Common myeloid progenitor, CD34-positive (primary cell): ENCODE results near the gene REXO2. TPM values are rescaled to one million over a fixed set of nuclear protein-coding genes. Genes with fewer than 3 reads are reported as not detected.

Source experiments
- CTCF ChIA-PET: fragments of 350-600 bp; sonication (Branson Sonifier 250); formaldehyde crosslinking; loops from one replicate; lab custom pipeline; 2021; ENCODE audit warnings: antibody characterized with exemption; lab: Charles Lee
- POLR2A ChIA-PET: fragments of 350-600 bp; sonication (Branson Sonifier 250); formaldehyde crosslinking; loops from one replicate; lab custom pipeline; 2021; ENCODE audit warnings: antibody characterized with exemption; lab: Charles Lee
- DNase-seq, 3 donors: peaks; one replicate each; pipeline versions ENCODE4 v3.0.0 to v3.0.0-alpha.2; 2013
- H3K27ac ChIP-seq, 2 experiments: 1 replicate in 1 of 2; 2 replicates in 1 of 2; pipeline ENCODE4 v1.7.0; 2013; ENCODE audit warnings: inconsistent platforms in 2 of 2, low read length in 2 of 2, mild to moderate bottlenecking in 2 of 2, low read depth in 1 of 2, moderate library complexity in 1 of 2; ENCODE audit not compliant: severe bottlenecking in 2 of 2, insufficient read depth in 1 of 2, poor library complexity in 1 of 2
- H3K27me3 ChIP-seq, 5 experiments: replicated peaks in 2 of 5; 1 replicate in 3 of 5; 2 replicates in 2 of 5; pipeline versions ENCODE4 v1.6.1 to v1.7.0; 2013; ENCODE audit warnings: low read length in 4 of 5, mild to moderate bottlenecking in 2 of 5, moderate library complexity in 2 of 5, inconsistent platforms in 1 of 5; ENCODE audit not compliant: insufficient read depth in 5 of 5, control insufficient read depth in 4 of 5
- H3K36me3 ChIP-seq, 4 experiments: 1 replicate in 2 of 4; 2 replicates in 2 of 4; pipeline versions ENCODE4 v1.6.1 to v1.7.0; 2013; ENCODE audit warnings: low read length in 3 of 4, control low read depth in 1 of 4, mild to moderate bottlenecking in 1 of 4; ENCODE audit not compliant: control insufficient read depth in 4 of 4, insufficient read depth in 4 of 4
- H3K4me1 ChIP-seq, 4 experiments: 1 replicate in 3 of 4; 2 replicates in 1 of 4; pipeline versions ENCODE4 v1.6.1 to v1.7.1; 2013; ENCODE audit warnings: low read length in 3 of 4, mild to moderate bottlenecking in 3 of 4, control low read depth in 1 of 4, inconsistent platforms in 1 of 4, moderate library complexity in 1 of 4; ENCODE audit not compliant: control insufficient read depth in 4 of 4, insufficient read depth in 4 of 4; ENCODE audit errors: control extremely low read depth in 1 of 4
- H3K4me3 ChIP-seq, 7 experiments: 1 replicate in 4 of 7; 2 replicates in 3 of 7; pipeline versions ENCODE4 v1.5.1 to v1.7.0; 2013; ENCODE audit warnings: mild to moderate bottlenecking in 7 of 7, low read length in 6 of 7, moderate library complexity in 6 of 7, inconsistent platforms in 2 of 7, low read depth in 2 of 7, control low read depth in 1 of 7; ENCODE audit not compliant: insufficient read depth in 4 of 7, control insufficient read depth in 1 of 7; ENCODE audit errors: extremely low read depth in 1 of 7
- H3K9me3 ChIP-seq, 5 experiments: 1 replicate in 4 of 5; 2 replicates in 1 of 5; pipeline versions ENCODE4 v1.6.1 to v1.7.1; 2013; ENCODE audit warnings: low read length in 4 of 5, mild to moderate bottlenecking in 2 of 5, inconsistent platforms in 1 of 5, low read depth in 1 of 5, moderate library complexity in 1 of 5; ENCODE audit not compliant: control insufficient read depth in 4 of 5, insufficient read depth in 2 of 5; ENCODE audit errors: control extremely low read depth in 1 of 5
- WGBS: methylation state at CpG from one replicate; pipeline ENCODE4 v1.1.5; 2013; ENCODE audit not compliant: insufficient coverage; 5-methylcytosine and 5-hydroxymethylcytosine counted together
- polyA plus RNA-seq: library from polyadenylated mRNA; unstranded; fragments of 120-200 nt; gene quantifications from one replicate; pipeline ENCODE4 v1.2.1, GENCODE V29; 2013

REXO2 gene
- 106 TPM for polyA plus RNA-seq

GRCh38 chr11:114439229-114440120 is at the start of gene REXO2:
TSS of gene REXO2 (plus strand) at chr11:114439467. CDS start at chr11:114439529, 62 bp downstream.
- peaks cover 0 to 9% (median 4%) of the 10 kb centered on the region in 4 experiments for H3K36me3 ChIP-seq
- H3K4me1 ChIP-seq = peaks cover 6 to 21% (median 15%) of the 10 kb centered on the region in 4 experiments
- H3K27ac ChIP-seq = peak within 1 kb of the TSS; percentile 19 to 82
- peak within 1 kb of the TSS; percentile 87 to 99 (median 97) for H3K4me3 ChIP-seq
- DNase-seq = peak; percentile 96 to 98 (median 97)
- no peaks in the 10 kb centered on the region for H3K9me3 ChIP-seq
- CTCF ChIA-PET = interaction anchor here (0.9 kb wide), 1 partner anchor 40 kb away, joined by 3 read pairs; no protein-coding TSS in a partner anchor
- POLR2A ChIA-PET = no interaction called here
- 0% methylated on average over 55 of the region's 64 CpGs for WGBS
- no peaks in the 10 kb centered on the region for H3K27me3 ChIP-seq

GRCh38 chr11:114392735-114393667 is 46.3 kb upstream of the REXO2 start:
- no peak for DNase-seq
- Histone ChIP-seq H3K27me3 (peaks cover 0 to 3% (median 0%) of the 10 kb centered on the region in 5 experiments), H3K9me3 (no peaks in the 10 kb centered on the region), H3K27ac (no peak overlapping the region), H3K36me3 (no peaks in the 10 kb centered on the region), H3K4me3 (no peak overlapping the region), H3K4me1 (peaks cover 2 to 10% (median 3%) of the 10 kb centered on the region in 4 experiments)
- 100% methylated on average over 1 of the region's 4 CpGs for WGBS
- ChIA-PET POLR2A (no interaction called here), CTCF (interaction anchor here (1.0 to 2.0 kb wide), 3 partner anchors 12 to 41 kb away, joined by 3 to 5 read pairs (median 4); no protein-coding TSS in a partner anchor)

GRCh38 chr11:114395736-114396135 is 43.5 kb upstream of the REXO2 start:
- peaks cover 11 to 30% (median 15%) of the 10 kb centered on the region in 4 experiments for H3K4me1 ChIP-seq
- peaks cover 0 to 3% (median 0%) of the 10 kb centered on the region in 5 experiments for H3K27me3 ChIP-seq
- WGBS = 60% methylated on average over 1 of the region's 3 CpGs
- H3K27ac ChIP-seq = no peak overlapping the region
- ChIA-PET CTCF (interaction anchor here (0.9 to 1.0 kb wide), 2 partner anchors 22 to 55 kb away, joined by 3 to 4 read pairs; no protein-coding TSS in a partner anchor), POLR2A (no interaction called here)
- peak in 1 of 3 donors; percentile 23 for DNase-seq
- no peaks in the 10 kb centered on the region for H3K36me3 ChIP-seq
- no peaks in the 10 kb centered on the region for H3K9me3 ChIP-seq
- H3K4me3 ChIP-seq = no peak overlapping the region

GRCh38 chr11:114396916-114397315 is 42.4 kb upstream of the REXO2 start:
- CTCF ChIA-PET = no interaction called here
- no peak overlapping the region for H3K27ac ChIP-seq

GRCh38 chr11:114397349-114397982 is 41.8 kb upstream of the REXO2 start:
- DNase-seq = no peak
- H3K36me3 ChIP-seq = no peaks in the 10 kb centered on the region
- CTCF ChIA-PET = no interaction called here
- no peak overlapping the region for H3K4me3 ChIP-seq
- H3K27ac ChIP-seq = no peak overlapping the region
- peaks cover 0 to 3% (median 0%) of the 10 kb centered on the region in 5 experiments for H3K27me3 ChIP-seq
- peaks cover 14 to 43% (median 19%) of the 10 kb centered on the region in 4 experiments for H3K4me1 ChIP-seq
- POLR2A ChIA-PET = no interaction called here
- whole genome bisulfite sequencing = no CpG with 5 or more reads among the region's 2 CpGs
- no peaks in the 10 kb centered on the region for H3K9me3 ChIP-seq

More at GRCh38 chr11:114396916-114397315, 42.4 kb upstream of the REXO2 start:
- Histone ChIP-seq H3K36me3 (no peaks in the 10 kb centered on the region), H3K9me3 (no peaks in the 10 kb centered on the region), H3K27me3 (peaks cover 0 to 3% (median 0%) of the 10 kb centered on the region in 5 experiments), H3K4me1 (peaks cover 12 to 41% (median 18%) of the 10 kb centered on the region in 4 experiments), H3K4me3 (no peak overlapping the region)
- DNase-seq = peak in 2 of 3 donors; percentile 32 to 52
- POLR2A ChIA-PET = no interaction called here

- no peaks in the 10 kb centered on the region for H3K9me3 ChIP-seq
- POLR2A ChIA-PET = interaction anchor here (0.7 kb wide), 1 partner anchor 30 kb away, joined by 3 read pairs; no protein-coding TSS in a partner anchor
- peaks cover 14 to 43% (median 19%) of the 10 kb centered on the region in 4 experiments for H3K4me1 ChIP-seq
- no peaks in the 10 kb centered on the region for H3K27me3 ChIP-seq
- DNase-seq = no peak
- 93% methylated on average over 2 of the region's 4 CpGs for WGBS
- H3K36me3 ChIP-seq = peaks cover 0 to 5% (median 2%) of the 10 kb centered on the region in 4 experiments
- H3K4me3 ChIP-seq = peak overlapping the region in 1 of 7 experiments; percentile 8
- CTCF ChIA-PET = interaction anchor here (0.7 to 1.4 kb wide), 3 partner anchors 41 to 114 kb away, joined by 3 to 4 read pairs (median 3); partner anchors contain the start of gene REXO2
- H3K27ac ChIP-seq = peak overlapping the region in 1 of 2 experiments; percentile 99
Measured at GRCh38 chr11:114398303-114398920, 40.9 kb upstream of the REXO2 start.
